Activated T-cell treated with anti-CD3 and anti-CD28 coated beads, Interleukin-2, amount 50 U/mL, for 72 hours (primary cell): ENCODE data around the gene FAM20C. TPM values are rescaled to one million over a fixed set of nuclear protein-coding genes. Genes with fewer than 3 reads are reported as not detected.

Experiments
- total RNA-seq, 2 donors: library from RNA; stranded (reverse); gene quantifications; one replicate each; pipeline ENCODE4 v1.2.3, GENCODE V29; 2022

FAM20C gene
- total RNA-seq, 2 donors from 2014 or later, result 0.12 TPM; not detected in 1

Other genes starting within 250 kb of the FAM20C start
- not detected for gene FOXL3, start 97.6 kb downstream of the FAM20C start, total RNA-seq